Measurements from ENCODE around the gene TSSK3. TPM values are rescaled to one million over a fixed set of nuclear protein-coding genes. Genes with fewer than 3 reads are reported as not detected.

Gene TSSK3
- total and polyA plus RNA-seq, 2 donors (not counting 1 experiment from before 2014, with no cell fraction given) = 1.8 to 11.6 TPM

- H3K9me3 ChIP-seq (ENCODE audit: control extremely low read depth in 1 of 3, control insufficient read depth in 2 of 3, insufficient read depth in 1 of 3, low read length in 2 of 3) = no peaks in the 10 kb centered on the region
- DNase-seq = peak; percentile 94
- Mint-ChIP-seq H3K4me1 (peaks cover 60% of the 10 kb centered on the region), H3K9me3 (ENCODE audit: insufficient read depth) (no peaks in the 10 kb centered on the region), H3K27me3 (no peaks in the 10 kb centered on the region), H3K27ac (peak within 1 kb of the TSS; percentile 92), H3K4me3 (peak within 1 kb of the TSS; percentile 93)
- H3K4me2 ChIP-seq (replicated peaks; ENCODE audit: low read depth, low read length, poor library complexity, severe bottlenecking) = peak within 1 kb of the TSS; percentile 89
- H3K27ac ChIP-seq (ENCODE audit: low read length in 2 of 2) = peak within 1 kb of the TSS; percentile 49 to 61
- peak within 1 kb of the TSS; percentile 75 for H3K9ac ChIP-seq (ENCODE audit: low read length)
- H3K27me3 ChIP-seq (replicated peaks in 1 of 4; ENCODE audit: control extremely low read depth in 1 of 4, control insufficient read depth in 3 of 4, insufficient read depth in 4 of 4, low read length in 3 of 4) = no peaks in the 10 kb centered on the region
- H4K20me1 ChIP-seq (ENCODE audit: control insufficient read depth, insufficient read depth, low read length, poor library complexity, severe bottlenecking) = peaks cover 35% of the 10 kb centered on the region
- peak within 1 kb of the TSS; percentile 31 for H2AFZ ChIP-seq (ENCODE audit: insufficient read depth, low read depth, low read length, poor library complexity, severe bottlenecking)
- POLR2A ChIA-PET = interaction anchor here (0.6 to 3.9 kb wide), 33 partner anchors 8 to 691 kb away, joined by 3 to 53 read pairs (median 5); partner anchors contain the start of genes BSDC1, CCDC28B, EIF3I and FAM167B
- ATAC-seq (ENCODE audit: low read depth) = peak; percentile 61
- peaks cover 1 to 29% of the 10 kb centered on the region in 2 experiments for H3K36me3 ChIP-seq (replicated peaks in 1 of 2; ENCODE audit: control extremely low read depth in 1 of 2, control insufficient read depth in 1 of 2, extremely low read depth in 1 of 2, insufficient read depth in 2 of 2, low read length in 1 of 2)
- CTCF ChIA-PET = interaction anchor here (0.6 to 6.2 kb wide), 24 partner anchors 12 to 263 kb away, joined by 3 to 71 read pairs (median 6); partner anchors contain the start of genes BSDC1, CCDC28B, IQCC and TMEM39B
- WGBS (ENCODE audit: insufficient coverage) = 1% methylated on average over 94 of the region's 95 CpGs
- peak within 1 kb of the TSS; percentile 5 to 78 (median 70) for H3K4me3 ChIP-seq (ENCODE audit: control extremely low read depth in 1 of 5, extremely low read depth in 1 of 5, insufficient read depth in 1 of 5, low read depth in 2 of 5, low read length in 4 of 5)
- TF ChIP-seq EZH2 (IDR thresholded peaks at IDR 0.05; ENCODE audit: borderline replicate concordance, insufficient read depth, low read depth, low read length, poor library complexity, severe bottlenecking) (no peak), CTCF (IDR thresholded peaks at IDR 0.05) (no peak)
- peaks cover 57 to 61% of the 10 kb centered on the region in 2 donors for H3K4me1 ChIP-seq (ENCODE audit: control insufficient read depth in 2 of 2, insufficient read depth in 2 of 2, low read length in 2 of 2)
- H3K79me2 ChIP-seq (ENCODE audit: control insufficient read depth, insufficient read depth, low read length) = peaks cover 16% of the 10 kb centered on the region
- intact Hi-C loops (cut with micrococcal nuclease) = loop anchor here (1.0 to 5.0 kb wide), 9 partner anchors 15 to 135 kb away; partner anchors contain the start of genes BSDC1, CCDC28B, EIF3I and TMEM234
Measured at GRCh38 chr1:32335790-32336590, 26.3 kb upstream of the TSSK3 start, which contains the start of gene MARCKSL1. Gene MARCKSL1, minus strand, starts transcription at chr1:32336233. Its CDS starts 200 bp downstream, at chr1:32336033.

Data from B cell (primary cell).